ENCODE results near the gene ZBTB34.
A peak's percentile ranks its signal among the peaks of the same experiment; 100 is the strongest.

The ZBTB34 gene

GRCh38 chr9:126914458-126915280, 54.2 kb downstream of the ZBTB34 start, which contains the start of gene RALGPS1:
RALGPS1 (plus strand) TSS chr9:126914782; CDS start chr9:126962290, 47,508 bp downstream.
- POLR2A ChIA-PET: interaction anchor here (0.6 to 1.4 kb wide), 12 partner anchors 11 to 655 kb away, joined by 3 to 7 read pairs (median 5); partner anchors contain the start of genes LRSAM1, RPL12, SLC2A8 and ZBTB43
- TF ChIP-seq KLF1 (tag by site-specific recombination; IDR thresholded peaks at IDR 0.05): peak; percentile 79
- TF ChIP-seq, protein P1, sequence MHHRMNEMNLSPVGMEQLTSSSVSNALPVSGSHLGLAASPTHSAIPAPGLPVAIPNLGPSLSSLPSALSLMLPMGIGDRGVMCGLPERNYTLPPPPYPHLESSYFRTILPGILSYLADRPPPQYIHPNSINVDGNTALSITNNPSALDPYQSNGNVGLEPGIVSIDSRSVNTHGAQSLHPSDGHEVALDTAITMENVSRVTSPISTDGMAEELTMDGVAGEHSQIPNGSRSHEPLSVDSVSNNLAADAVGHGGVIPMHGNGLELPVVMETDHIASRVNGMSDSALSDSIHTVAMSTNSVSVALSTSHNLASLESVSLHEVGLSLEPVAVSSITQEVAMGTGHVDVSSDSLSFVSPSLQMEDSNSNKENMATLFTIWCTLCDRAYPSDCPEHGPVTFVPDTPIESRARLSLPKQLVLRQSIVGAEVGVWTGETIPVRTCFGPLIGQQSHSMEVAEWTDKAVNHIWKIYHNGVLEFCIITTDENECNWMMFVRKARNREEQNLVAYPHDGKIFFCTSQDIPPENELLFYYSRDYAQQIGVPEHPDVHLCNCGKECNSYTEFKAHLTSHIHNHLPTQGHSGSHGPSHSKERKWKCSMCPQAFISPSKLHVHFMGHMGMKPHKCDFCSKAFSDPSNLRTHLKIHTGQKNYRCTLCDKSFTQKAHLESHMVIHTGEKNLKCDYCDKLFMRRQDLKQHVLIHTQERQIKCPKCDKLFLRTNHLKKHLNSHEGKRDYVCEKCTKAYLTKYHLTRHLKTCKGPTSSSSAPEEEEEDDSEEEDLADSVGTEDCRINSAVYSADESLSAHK (tag by site-specific recombination; IDR thresholded peaks at IDR 0.05): no peak
- no peak for TF ChIP-seq ZNF174 (tag by site-specific recombination; IDR thresholded peaks at IDR 0.05)
- TF ChIP-seq EGR2 (tag by site-specific recombination; IDR thresholded peaks at IDR 0.05; ENCODE audit: low read depth): no peak
- TF ChIP-seq GFI1B (tag by site-specific recombination; IDR thresholded peaks at IDR 0.05): no peak
- no peak for TF ChIP-seq RBAK (tag by site-specific recombination; IDR thresholded peaks at IDR 0.05)
- TF ChIP-seq ZBTB20 (tag by site-specific recombination; IDR thresholded peaks at IDR 0.05): peak; percentile 81
- TF ChIP-seq ZBTB8A (tag by site-specific recombination; IDR thresholded peaks at IDR 0.05): peak; percentile 96
- no peak for TF ChIP-seq HOXA7 (CRISPR knock-in tag; IDR thresholded peaks at IDR 0.05; ENCODE audit: borderline replicate concordance)
- TF ChIP-seq HIC1 (tag by site-specific recombination; IDR thresholded peaks at IDR 0.05): peak; percentile 72; the same call in 1 of the 2 replicates
- peak; percentile 87 for TF ChIP-seq ZBTB17 (tag by site-specific recombination; IDR thresholded peaks at IDR 0.05)
- peak; percentile 89 for TF ChIP-seq KLF9 (tag by site-specific recombination; IDR thresholded peaks at IDR 0.05; ENCODE audit: low read depth)
- no peak for TF ChIP-seq ZNF169 (tag by site-specific recombination; IDR thresholded peaks at IDR 0.05)
- TF ChIP-seq BCL11A (tag by site-specific recombination; IDR thresholded peaks at IDR 0.05; ENCODE audit: low read depth): no peak
- peak; percentile 91 for TF ChIP-seq ZNF600 (tag by site-specific recombination; IDR thresholded peaks at IDR 0.05)
- TF ChIP-seq ZNF335 (tag by site-specific recombination; conservative IDR thresholded peaks at IDR 0.05): peak; percentile 83
- TF ChIP-seq INSM2 (tag by site-specific recombination; IDR thresholded peaks at IDR 0.05): no peak
- TF ChIP-seq, protein P2, sequence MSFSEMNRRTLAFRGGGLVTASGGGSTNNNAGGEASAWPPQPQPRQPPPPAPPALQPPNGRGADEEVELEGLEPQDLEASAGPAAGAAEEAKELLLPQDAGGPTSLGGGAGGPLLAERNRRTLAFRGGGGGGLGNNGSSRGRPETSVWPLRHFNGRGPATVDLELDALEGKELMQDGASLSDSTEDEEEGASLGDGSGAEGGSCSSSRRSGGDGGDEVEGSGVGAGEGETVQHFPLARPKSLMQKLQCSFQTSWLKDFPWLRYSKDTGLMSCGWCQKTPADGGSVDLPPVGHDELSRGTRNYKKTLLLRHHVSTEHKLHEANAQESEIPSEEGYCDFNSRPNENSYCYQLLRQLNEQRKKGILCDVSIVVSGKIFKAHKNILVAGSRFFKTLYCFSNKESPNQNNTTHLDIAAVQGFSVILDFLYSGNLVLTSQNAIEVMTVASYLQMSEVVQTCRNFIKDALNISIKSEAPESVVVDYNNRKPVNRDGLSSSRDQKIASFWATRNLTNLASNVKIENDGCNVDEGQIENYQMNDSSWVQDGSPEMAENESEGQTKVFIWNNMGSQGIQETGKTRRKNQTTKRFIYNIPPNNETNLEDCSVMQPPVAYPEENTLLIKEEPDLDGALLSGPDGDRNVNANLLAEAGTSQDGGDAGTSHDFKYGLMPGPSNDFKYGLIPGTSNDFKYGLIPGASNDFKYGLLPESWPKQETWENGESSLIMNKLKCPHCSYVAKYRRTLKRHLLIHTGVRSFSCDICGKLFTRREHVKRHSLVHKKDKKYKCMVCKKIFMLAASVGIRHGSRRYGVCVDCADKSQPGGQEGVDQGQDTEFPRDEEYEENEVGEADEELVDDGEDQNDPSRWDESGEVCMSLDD (tag by site-specific recombination; IDR thresholded peaks at IDR 0.05): no peak
- no peak for TF ChIP-seq ZSCAN23 (tag by site-specific recombination; IDR thresholded peaks at IDR 0.05)
- TF ChIP-seq ZNF138 (tag by site-specific recombination; IDR thresholded peaks at IDR 0.05; ENCODE audit: borderline replicate concordance): no peak
- TF ChIP-seq, protein P3, sequence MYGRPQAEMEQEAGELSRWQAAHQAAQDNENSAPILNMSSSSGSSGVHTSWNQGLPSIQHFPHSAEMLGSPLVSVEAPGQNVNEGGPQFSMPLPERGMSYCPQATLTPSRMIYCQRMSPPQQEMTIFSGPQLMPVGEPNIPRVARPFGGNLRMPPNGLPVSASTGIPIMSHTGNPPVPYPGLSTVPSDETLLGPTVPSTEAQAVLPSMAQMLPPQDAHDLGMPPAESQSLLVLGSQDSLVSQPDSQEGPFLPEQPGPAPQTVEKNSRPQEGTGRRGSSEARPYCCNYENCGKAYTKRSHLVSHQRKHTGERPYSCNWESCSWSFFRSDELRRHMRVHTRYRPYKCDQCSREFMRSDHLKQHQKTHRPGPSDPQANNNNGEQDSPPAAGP (tag by site-specific recombination; IDR thresholded peaks at IDR 0.05): no peak
- no peak for TF ChIP-seq ZBTB1 (tag by site-specific recombination; IDR thresholded peaks at IDR 0.05)
- TF ChIP-seq ZNF248 (tag by site-specific recombination; IDR thresholded peaks at IDR 0.05): no peak
- TF ChIP-seq ZNF76 (tag by site-specific recombination; IDR thresholded peaks at IDR 0.05; ENCODE audit: borderline replicate concordance, low read depth): no peak
- TF ChIP-seq ZNF558 (tag by site-specific recombination; IDR thresholded peaks at IDR 0.05): no peak
- TF ChIP-seq ZNF140 (tag by site-specific recombination; IDR thresholded peaks at IDR 0.05): no peak
- no peak for TF ChIP-seq ZNF830 (tag by site-specific recombination; IDR thresholded peaks at IDR 0.05; ENCODE audit: low read depth)

More at GRCh38 chr9:126914458-126915280, 54.2 kb downstream of the ZBTB34 start, which contains the start of gene RALGPS1:
- Histone ChIP-seq H3K36me3 (ENCODE audit: control insufficient read depth in 2 of 2, insufficient read depth in 1 of 2, low read length in 2 of 2) (no peaks in the 10 kb centered on the region), H3K27ac (ENCODE audit: extremely low read depth, low read depth, low read length) (peak within 1 kb of the TSS; percentile 46; the same call in 1 of the 2 replicates), H3K4me1 (ENCODE audit: control insufficient read depth, insufficient read depth, low read length) (no peaks in the 10 kb centered on the region; the same call in 1 of the 2 replicates), H3K9me3 (ENCODE audit: control insufficient read depth, insufficient read depth, low read depth, low read length) (no peaks in the 10 kb centered on the region), H3K4me3 (ENCODE audit: low read depth, low read length) (peak within 1 kb of the TSS; percentile 56)
- CTCF ChIA-PET: interaction anchor here (0.7 to 1.7 kb wide), 6 partner anchors 11 to 291 kb away, joined by 3 to 8 read pairs (median 4); no protein-coding TSS in a partner anchor

Data from HEK293 (cell line).